ENCODE measurements around the gene SH3PXD2B.
"Not testable (repeated sequence)": the region's sequence is repeated elsewhere in the genome, so short reads cannot be mapped to it uniquely, and the experiment has no call there.

The SH3PXD2B gene

GRCh38 chr5:172350212-172351181, 103.8 kb downstream of the SH3PXD2B start:
- no peak for TF ChIP-seq CTCF (IDR thresholded peaks at IDR 0.05)
- no peak for TF ChIP-seq ZFX (IDR thresholded peaks at IDR 0.05; ENCODE audit: borderline replicate concordance)
- H3K27ac ChIP-seq, result no peak overlapping the region

GRCh38 chr5:172348733-172349132, 105.6 kb downstream of the SH3PXD2B start:
- H3K27ac ChIP-seq, result not testable (repeated sequence)

- TF ChIP-seq CTCF (IDR thresholded peaks at IDR 0.05) (no peak), ZFX (IDR thresholded peaks at IDR 0.05; ENCODE audit: borderline replicate concordance) (no peak)
- no peak overlapping the region for H3K27ac ChIP-seq
These were observed 106.2 kb downstream of the SH3PXD2B start for GRCh38 chr5:172348084-172348483.

- TF ChIP-seq ZFX (IDR thresholded peaks at IDR 0.05; ENCODE audit: borderline replicate concordance) (no peak), CTCF (IDR thresholded peaks at IDR 0.05) (no peak)
- no peak overlapping the region for H3K27ac ChIP-seq
These were observed 106.8 kb downstream of the SH3PXD2B start for GRCh38 chr5:172347496-172348052.

GRCh38 chr5:172345881-172346280, 108.4 kb downstream of the SH3PXD2B start:
- no peak overlapping the region for H3K27ac ChIP-seq
- TF ChIP-seq ZFX (IDR thresholded peaks at IDR 0.05; ENCODE audit: borderline replicate concordance) (no peak), CTCF (IDR thresholded peaks at IDR 0.05) (no peak)

- TF ChIP-seq CTCF (IDR thresholded peaks at IDR 0.05) (no peak), ZFX (IDR thresholded peaks at IDR 0.05; ENCODE audit: borderline replicate concordance) (no peak)
- no peak overlapping the region for H3K27ac ChIP-seq
These were observed 109.4 kb downstream of the SH3PXD2B start for GRCh38 chr5:172344855-172345409.

GRCh38 chr5:172343741-172344140, 110.6 kb downstream of the SH3PXD2B start:
- no peak for TF ChIP-seq CTCF (IDR thresholded peaks at IDR 0.05)
- no peak for TF ChIP-seq ZFX (IDR thresholded peaks at IDR 0.05; ENCODE audit: borderline replicate concordance)
- H3K27ac ChIP-seq, result no peak overlapping the region

Measured in 22Rv1 (cell line).